NCI-H524 (cell line): ENCODE measurements around the gene RAMP3.

Experiments
- DNase-seq, 2 experiments: peaks; one replicate each; lab custom pipeline; 2025; lab: John Stamatoyannopoulos, UW

RAMP3 gene

GRCh38 chr7:45223078-45223477, 65.5 kb downstream of the RAMP3 start:
- DNase-seq, result no peak

GRCh38 chr7:45223728-45224630, 66.4 kb downstream of the RAMP3 start:
- no peak for DNase-seq

GRCh38 chr7:45224832-45225231, 67.2 kb downstream of the RAMP3 start:
- DNase-seq, result no peak

GRCh38 chr7:45225311-45225947, 67.8 kb downstream of the RAMP3 start:
- DNase-seq, result no peak

GRCh38 chr7:45225948-45226335, 68.4 kb downstream of the RAMP3 start:
- no peak for DNase-seq

- DNase-seq, result no peak
These were observed 71.7 kb downstream of the RAMP3 start for GRCh38 chr7:45229156-45229920.

- no peak for DNase-seq
These were observed 72.5 kb downstream of the RAMP3 start for GRCh38 chr7:45230083-45230482.

- DNase-seq, result no peak
These were observed 73.1 kb downstream of the RAMP3 start for GRCh38 chr7:45230611-45231165.

GRCh38 chr7:45233249-45233775, 75.7 kb downstream of the RAMP3 start:
- DNase-seq, result no peak
